Rectal smooth muscle tissue (tissue), 1 donor: ENCODE measurements around the gene WDSUB1.

Experiments
- H3K27ac ChIP-seq: one replicate; pipeline ENCODE4 v1.7.0; 2013; ENCODE audit warnings: low read depth, low read length, inconsistent platforms
- H3K27me3 ChIP-seq: one replicate; pipeline ENCODE4 v1.7.0; 2013; ENCODE audit warnings: low read length; ENCODE audit not compliant: control insufficient read depth, insufficient read depth
- H3K36me3 ChIP-seq: one replicate; pipeline ENCODE4 v1.7.0; 2013; ENCODE audit warnings: low read length; ENCODE audit not compliant: control insufficient read depth, insufficient read depth
- H3K4me1 ChIP-seq: one replicate; pipeline ENCODE4 v1.7.0; 2013; ENCODE audit warnings: low read length; ENCODE audit not compliant: control insufficient read depth, insufficient read depth
- H3K4me3 ChIP-seq: one replicate; pipeline ENCODE4 v1.7.0; 2013; ENCODE audit warnings: low read length
- H3K9ac ChIP-seq: one replicate; pipeline ENCODE4 v1.7.0; 2013; ENCODE audit warnings: low read length

Gene WDSUB1

DNA sequence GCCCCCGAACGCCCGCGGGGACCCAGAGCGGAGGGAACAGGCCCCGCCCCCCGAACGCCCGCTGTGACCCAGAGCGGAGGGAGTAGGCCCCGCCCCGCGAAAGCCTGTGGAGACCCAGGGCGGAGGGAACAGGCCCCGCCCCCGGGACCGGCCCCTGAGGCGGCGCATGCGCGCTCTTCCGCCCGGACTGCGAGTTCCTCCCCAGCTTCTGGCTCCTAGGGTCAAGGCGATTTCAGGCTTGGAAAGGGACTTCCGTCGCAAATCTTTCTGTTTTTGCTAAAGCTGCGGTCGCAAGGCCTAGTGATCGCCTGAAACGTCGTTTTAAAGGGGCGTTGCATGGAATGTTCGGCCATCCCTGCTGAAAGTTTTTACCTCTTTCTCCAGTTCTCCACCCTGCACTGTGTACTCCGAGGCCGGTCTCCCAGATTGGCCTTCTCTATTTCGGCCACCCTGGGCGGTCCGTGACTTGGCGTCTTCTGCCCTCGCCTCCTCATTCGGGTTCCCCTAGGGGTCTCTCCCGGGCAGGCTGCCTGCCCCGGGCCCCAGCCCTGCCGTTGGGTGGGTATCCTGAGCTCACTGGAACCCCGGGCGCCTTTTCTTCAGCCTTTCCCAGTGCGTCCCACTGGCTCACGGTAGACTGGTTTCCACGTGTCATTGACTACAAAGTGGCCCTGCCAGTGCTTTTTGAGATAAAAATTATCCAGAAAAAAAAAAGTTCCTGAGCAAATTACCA lies 372 bp upstream of the WDSUB1 start:
- H3K27me3 ChIP-seq = no peaks in the 10 kb centered on the region
- peak overlapping the region; percentile 95 for H3K4me3 ChIP-seq
- peak overlapping the region; percentile 85 for H3K27ac ChIP-seq
- H3K4me1 ChIP-seq = no peaks in the 10 kb centered on the region
- H3K9ac ChIP-seq = peak overlapping the region; percentile 90
- no peaks in the 10 kb centered on the region for H3K36me3 ChIP-seq

DNA sequence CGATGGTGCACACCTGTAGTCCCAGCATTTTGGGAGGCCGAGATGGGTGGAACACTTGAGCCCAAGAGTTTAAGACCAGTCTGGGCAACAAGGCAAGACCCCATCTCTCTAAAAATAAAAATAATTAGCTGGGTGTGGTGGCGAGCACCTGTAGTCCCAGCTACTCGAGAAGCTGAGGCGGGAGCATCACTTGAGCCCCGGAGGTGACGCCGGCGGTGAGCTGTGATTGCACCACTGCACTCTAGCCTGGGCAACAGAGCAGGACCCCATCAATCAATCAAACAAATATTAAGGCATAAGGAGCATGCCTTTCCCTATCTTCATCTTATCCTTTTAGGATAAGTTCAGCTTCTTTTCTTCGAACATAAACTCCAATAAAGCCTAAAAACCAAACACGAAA lies 1.1 kb downstream of the WDSUB1 start:
- H3K27me3 ChIP-seq = no peaks in the 10 kb centered on the region
- no peak overlapping the region for H3K9ac ChIP-seq
- no peaks in the 10 kb centered on the region for H3K36me3 ChIP-seq
- H3K27ac ChIP-seq = peak overlapping the region; percentile 85
- no peaks in the 10 kb centered on the region for H3K4me1 ChIP-seq
- H3K4me3 ChIP-seq = peak overlapping the region; percentile 96

DNA sequence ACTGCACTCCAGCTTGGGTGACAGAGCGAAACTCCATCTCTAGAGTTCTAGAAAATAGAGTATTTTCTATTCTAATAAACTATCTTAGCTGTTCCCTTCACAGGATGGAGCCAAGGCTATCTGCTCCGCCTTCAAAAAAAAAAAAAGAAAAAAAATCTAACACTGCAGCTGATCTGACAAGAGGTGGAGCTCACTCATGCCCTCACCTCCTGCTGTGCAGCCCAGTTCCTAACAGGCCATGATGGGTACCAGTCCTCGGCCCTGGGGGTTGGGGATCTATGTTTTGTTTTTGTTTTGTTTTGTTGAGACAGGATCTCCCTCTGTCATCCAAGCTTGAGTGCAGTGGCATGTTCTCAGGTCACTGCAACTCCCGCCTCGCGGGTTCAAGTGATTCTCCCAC lies 3.0 kb downstream of the WDSUB1 start:
- Histone ChIP-seq H3K9ac (no peak overlapping the region), H3K4me1 (no peaks in the 10 kb centered on the region), H3K4me3 (no peak overlapping the region), H3K36me3 (no peaks in the 10 kb centered on the region), H3K27ac (no peak overlapping the region), H3K27me3 (no peaks in the 10 kb centered on the region)

DNA sequence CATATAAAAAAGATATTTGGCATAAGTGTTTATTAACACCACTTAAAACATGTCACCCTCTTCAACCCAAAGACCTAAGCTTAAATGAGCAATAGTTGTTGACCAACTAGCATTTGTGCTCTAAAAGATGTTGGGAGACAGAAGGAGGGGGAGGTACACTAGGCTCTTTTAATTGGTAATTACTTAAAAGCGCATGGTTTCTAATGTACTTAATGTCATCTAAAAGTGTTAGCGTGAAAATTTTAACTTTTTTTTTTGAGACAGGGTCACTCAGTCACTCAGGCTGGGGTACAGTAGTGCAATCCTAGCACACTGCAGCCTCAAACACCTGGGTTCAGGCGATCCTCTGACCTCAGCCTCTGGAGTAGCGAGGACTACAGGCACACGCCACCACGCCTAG lies 5.5 kb downstream of the WDSUB1 start:
- Histone ChIP-seq H3K4me1 (no peaks in the 10 kb centered on the region), H3K9ac (no peak overlapping the region), H3K36me3 (no peaks in the 10 kb centered on the region), H3K4me3 (no peak overlapping the region), H3K27me3 (no peaks in the 10 kb centered on the region), H3K27ac (no peak overlapping the region)

DNA sequence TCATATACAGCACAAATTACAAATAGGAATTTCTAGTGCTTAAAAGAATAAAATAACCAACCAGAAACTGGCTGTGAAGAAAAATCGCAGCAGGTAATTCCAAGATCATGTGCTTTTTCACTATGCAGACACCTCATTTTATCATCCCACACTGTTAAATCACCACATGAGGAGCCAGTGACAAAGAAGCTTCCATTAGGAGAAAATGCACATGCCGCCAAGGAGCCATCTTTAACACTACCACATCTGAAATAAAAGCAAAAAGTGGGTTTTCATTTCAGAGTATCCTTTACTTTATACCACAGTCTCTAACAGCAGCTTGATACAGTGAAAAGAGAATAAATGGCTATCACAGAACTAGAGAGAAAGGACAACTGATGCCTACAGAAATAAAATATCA lies 6.8 kb downstream of the WDSUB1 start:
- H3K27me3 ChIP-seq = no peaks in the 10 kb centered on the region
- no peak overlapping the region for H3K9ac ChIP-seq
- no peak overlapping the region for H3K27ac ChIP-seq
- no peaks in the 10 kb centered on the region for H3K36me3 ChIP-seq
- H3K4me3 ChIP-seq = no peak overlapping the region
- no peaks in the 10 kb centered on the region for H3K4me1 ChIP-seq

DNA sequence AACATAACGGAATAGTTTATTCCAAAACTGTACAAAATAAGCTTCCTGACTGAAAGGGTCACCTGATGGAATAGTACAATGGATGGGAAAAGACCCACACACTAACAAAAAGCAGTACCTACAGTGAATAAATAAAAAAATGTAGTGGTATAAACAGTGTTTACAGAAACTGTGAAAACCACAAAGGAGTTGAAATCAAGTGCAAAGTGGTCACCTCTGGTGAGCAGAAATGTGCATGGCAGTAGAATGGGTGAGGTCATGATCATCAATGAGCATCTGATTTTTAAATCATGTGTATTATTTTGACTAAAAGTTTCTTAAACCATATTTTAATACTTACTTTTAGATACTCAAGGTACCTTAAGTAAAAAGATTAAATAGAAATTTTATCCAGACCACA lies 11.4 kb downstream of the WDSUB1 start:
- H3K36me3 ChIP-seq = no peaks in the 10 kb centered on the region
- peaks cover 2% of the 10 kb centered on the region for H3K4me1 ChIP-seq

DNA sequence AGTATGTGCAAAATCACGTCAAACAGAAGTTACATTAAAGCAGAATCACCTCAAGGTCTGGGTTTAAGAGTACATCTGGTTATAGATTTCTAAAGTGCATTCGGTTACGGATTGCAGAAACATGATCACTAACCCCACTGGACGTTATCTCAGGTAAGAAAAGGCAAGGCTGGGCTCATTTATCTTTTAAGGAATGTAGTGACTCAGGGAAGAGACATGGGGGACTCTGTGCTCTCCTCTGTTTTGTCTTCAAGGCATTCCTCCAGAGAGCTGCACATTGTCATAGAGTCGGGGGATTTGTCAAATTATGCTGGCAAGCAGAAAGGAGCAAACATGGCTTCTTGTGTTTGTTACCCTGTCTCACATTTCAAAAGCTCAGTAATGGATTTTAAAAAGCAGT lies 14.3 kb downstream of the WDSUB1 start:
- Histone ChIP-seq H3K27ac (no peak overlapping the region), H3K36me3 (no peaks in the 10 kb centered on the region), H3K27me3 (no peaks in the 10 kb centered on the region)

More for the DNA sequence above, 11.4 kb downstream of the WDSUB1 start:
- Histone ChIP-seq H3K4me3 (no peak overlapping the region), H3K27ac (no peak overlapping the region), H3K27me3 (no peaks in the 10 kb centered on the region), H3K9ac (no peak overlapping the region)

DNA sequence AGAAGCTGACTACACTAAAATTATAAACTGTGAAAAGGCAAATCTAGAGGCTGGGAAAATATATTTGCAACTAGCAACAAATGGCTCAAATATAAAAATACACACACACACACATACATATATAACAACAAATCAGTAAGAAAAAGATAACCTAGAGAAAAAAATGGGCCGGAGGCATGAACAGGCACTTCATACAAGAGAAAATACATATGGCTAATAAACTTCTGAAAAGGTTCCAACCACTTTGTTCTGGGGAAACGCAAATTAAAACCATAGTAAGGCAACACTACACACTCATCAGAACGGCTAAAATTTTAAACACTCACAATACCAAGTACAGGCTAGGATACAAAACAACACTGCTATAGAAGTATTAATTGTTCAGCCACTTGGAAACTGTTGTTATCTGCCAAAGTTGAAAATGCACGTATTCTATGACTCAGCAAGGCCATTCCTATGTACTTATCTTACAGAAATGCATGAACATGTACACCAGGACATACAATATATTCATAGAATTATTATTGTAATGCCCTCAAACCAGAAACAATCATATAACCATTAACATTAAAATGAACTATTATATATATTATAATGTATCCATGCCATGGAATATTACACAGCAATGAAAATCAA lies 15.6 kb downstream of the WDSUB1 start:
- H3K27ac ChIP-seq = no peak overlapping the region
- H3K9ac ChIP-seq = no peak overlapping the region
- no peaks in the 10 kb centered on the region for H3K27me3 ChIP-seq
- H3K4me1 ChIP-seq = peaks cover 6% of the 10 kb centered on the region
- H3K36me3 ChIP-seq = no peaks in the 10 kb centered on the region
- H3K4me3 ChIP-seq = no peak overlapping the region

More for the DNA sequence above, 14.3 kb downstream of the WDSUB1 start:
- Histone ChIP-seq H3K4me3 (no peak overlapping the region), H3K4me1 (peaks cover 6% of the 10 kb centered on the region), H3K9ac (no peak overlapping the region)

DNA sequence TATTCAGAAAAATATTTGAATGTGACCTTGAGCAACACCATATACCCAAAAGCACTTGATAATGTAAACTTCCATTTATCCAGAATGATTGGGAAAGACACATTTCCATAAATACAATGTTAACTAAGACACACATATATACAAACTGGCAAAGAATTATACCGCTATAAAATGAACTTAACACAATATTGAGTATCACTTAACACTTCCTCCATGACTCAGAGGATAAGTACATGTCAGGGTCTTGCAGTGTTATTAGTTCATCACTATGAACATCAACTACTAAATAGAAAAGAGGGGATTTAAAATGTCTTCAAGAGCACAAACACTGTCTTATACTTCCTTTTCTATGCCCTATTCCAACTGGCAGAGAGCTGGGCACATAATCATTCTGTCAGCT lies 18.6 kb downstream of the WDSUB1 start:
- Histone ChIP-seq H3K4me1 (peaks cover 6% of the 10 kb centered on the region), H3K27me3 (no peaks in the 10 kb centered on the region), H3K4me3 (no peak overlapping the region), H3K36me3 (no peaks in the 10 kb centered on the region), H3K9ac (no peak overlapping the region), H3K27ac (no peak overlapping the region)

DNA sequence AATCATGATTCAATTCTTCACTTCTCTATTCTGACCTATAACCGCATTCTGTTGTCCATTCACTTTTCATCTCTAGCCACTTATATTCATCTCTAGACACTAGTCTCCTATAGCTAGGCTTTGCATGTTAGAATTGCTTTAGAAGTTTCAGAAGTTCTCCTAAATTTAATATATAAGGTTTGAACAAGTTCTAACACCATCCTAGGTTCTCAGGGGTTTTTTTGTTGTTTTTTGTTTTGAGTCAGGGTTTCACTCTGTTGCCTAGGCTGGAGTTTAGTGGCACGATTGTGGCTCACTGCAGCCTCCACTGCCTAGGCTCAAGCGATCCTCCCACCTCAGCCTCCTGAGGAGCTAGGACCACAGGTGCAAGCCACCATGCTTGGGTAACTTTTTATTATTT lies 19.9 kb downstream of the WDSUB1 start:
- no peaks in the 10 kb centered on the region for H3K36me3 ChIP-seq
- H3K27ac ChIP-seq = no peak overlapping the region
- H3K27me3 ChIP-seq = no peaks in the 10 kb centered on the region
- H3K9ac ChIP-seq = no peak overlapping the region
- no peak overlapping the region for H3K4me3 ChIP-seq
- H3K4me1 ChIP-seq = peaks cover 4% of the 10 kb centered on the region

DNA sequence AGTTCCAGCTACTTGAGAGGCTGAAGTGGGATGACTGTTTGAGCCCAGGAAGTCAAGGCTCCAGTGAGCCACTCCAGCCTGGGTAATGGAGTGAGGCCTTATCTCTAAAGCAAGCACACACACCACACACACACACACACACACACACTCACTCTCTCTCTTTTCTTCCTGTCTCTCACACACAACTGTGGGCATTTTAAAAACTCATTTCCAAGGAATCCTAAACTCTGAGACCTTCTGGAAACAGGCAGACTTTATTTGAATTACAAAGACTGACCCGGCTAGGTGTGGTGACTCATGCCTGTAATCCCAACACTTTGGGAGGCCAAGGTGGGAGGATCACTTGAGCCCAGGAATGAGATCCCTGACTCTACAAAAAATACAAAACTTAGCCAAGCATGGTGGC lies 21.3 kb downstream of the WDSUB1 start:
- H3K36me3 ChIP-seq = no peaks in the 10 kb centered on the region
- H3K27ac ChIP-seq = no peak overlapping the region
- no peak overlapping the region for H3K9ac ChIP-seq
- no peaks in the 10 kb centered on the region for H3K27me3 ChIP-seq
- no peak overlapping the region for H3K4me3 ChIP-seq
- H3K4me1 ChIP-seq = peaks cover 4% of the 10 kb centered on the region

DNA sequence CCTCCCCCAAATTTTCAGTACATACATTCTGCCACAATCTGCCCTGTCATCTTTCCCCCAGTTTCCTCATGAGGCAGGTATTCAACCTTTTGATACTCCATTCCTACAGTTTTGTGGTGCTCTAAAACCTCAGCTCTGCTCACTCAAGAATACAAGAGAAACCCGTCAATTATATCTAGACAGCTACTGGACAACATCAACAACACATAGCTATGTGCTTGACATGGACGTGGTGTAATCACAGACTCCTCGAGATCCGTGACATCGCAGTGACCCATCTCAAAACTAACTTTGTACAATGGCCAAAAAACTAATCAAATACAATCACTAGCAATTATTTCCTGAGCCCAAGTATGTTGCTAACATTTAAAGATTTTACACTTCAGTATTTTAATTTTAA lies 23.6 kb downstream of the WDSUB1 start:
- H3K4me3 ChIP-seq = no peak overlapping the region
- no peak overlapping the region for H3K27ac ChIP-seq
- H3K27me3 ChIP-seq = no peaks in the 10 kb centered on the region
- no peaks in the 10 kb centered on the region for H3K36me3 ChIP-seq
- no peaks in the 10 kb centered on the region for H3K4me1 ChIP-seq
- H3K9ac ChIP-seq = no peak overlapping the region

DNA sequence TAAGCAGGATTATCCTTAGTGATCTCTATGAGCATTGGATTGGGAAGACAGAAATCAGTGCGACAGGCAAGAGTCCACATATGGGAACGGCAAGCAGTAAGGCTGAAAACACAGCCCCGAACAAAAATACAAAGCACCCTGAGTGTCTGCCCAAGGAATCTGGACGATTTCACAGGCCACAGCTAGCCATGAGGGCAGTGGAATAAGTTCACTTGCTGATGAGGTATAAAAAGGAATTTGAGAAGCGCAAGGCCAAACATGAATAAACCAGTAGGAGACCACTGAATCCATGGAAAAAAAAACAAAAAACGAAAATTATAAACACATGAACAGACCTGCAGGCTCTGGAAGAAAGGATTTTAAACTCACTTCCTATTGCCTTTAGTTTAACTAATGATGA lies 24.3 kb downstream of the WDSUB1 start:
- no peak overlapping the region for H3K9ac ChIP-seq
- no peaks in the 10 kb centered on the region for H3K27me3 ChIP-seq
- H3K4me3 ChIP-seq = no peak overlapping the region
- H3K4me1 ChIP-seq = no peaks in the 10 kb centered on the region
- H3K36me3 ChIP-seq = no peaks in the 10 kb centered on the region
- no peak overlapping the region for H3K27ac ChIP-seq
